Loucy (cell line): Measurements from ENCODE around the gene TTYH3.

Experiments used
- H2AFZ ChIP-seq: fragments of 200-600 bp; sonication (generic); 2 replicates; pipeline ENCODE4 v1.6.0; 2016; ENCODE audit warnings: antibody characterized with exemption, mild to moderate bottlenecking, low read length, moderate library complexity
- H3F3A ChIP-seq: fragments of 200-600 bp; 2 replicates; pipeline ENCODE4 v1.6.0; 2016; ENCODE audit warnings: antibody characterized with exemption, low read depth, mild to moderate bottlenecking
- H3K27me3 ChIP-seq: fragments of 200-600 bp; sonication (generic); 2 replicates; pipeline ENCODE4 v1.6.1; 2014; ENCODE audit warnings: low read length, mild to moderate bottlenecking; ENCODE audit not compliant: insufficient read depth, poor library complexity, severe bottlenecking
- H3K36me3 ChIP-seq: fragments of 200-600 bp; sonication (generic); 2 replicates; pipeline ENCODE4 v1.6.1; 2016; ENCODE audit warnings: low read length; ENCODE audit not compliant: insufficient read depth
- H3K4me1 ChIP-seq: fragments of 200-600 bp; sonication (generic); 2 replicates; pipeline ENCODE4 v1.5.1; 2014; ENCODE audit warnings: low read length, mild to moderate bottlenecking; ENCODE audit not compliant: insufficient read depth, poor library complexity, severe bottlenecking
- H3K4me2 ChIP-seq: fragments of 200-600 bp; sonication (generic); 2 replicates; pipeline ENCODE4 v1.6.0; 2014; ENCODE audit warnings: antibody characterized with exemption, low read length, low read depth, mild to moderate bottlenecking; ENCODE audit not compliant: poor library complexity, severe bottlenecking
- H3K4me3 ChIP-seq: fragments of 200-600 bp; sonication (generic); 2 replicates; pipeline ENCODE4 v1.5.1; 2014; ENCODE audit warnings: low read length, mild to moderate bottlenecking, mixed read lengths; ENCODE audit not compliant: poor library complexity, severe bottlenecking
- H3K79me2 ChIP-seq: fragments of 200-600 bp; sonication (generic); 2 replicates; pipeline ENCODE4 v1.6.1; 2014; ENCODE audit warnings: low read length; ENCODE audit not compliant: insufficient read depth
- H3K9ac ChIP-seq: fragments of 200-600 bp; sonication (generic); 2 replicates; pipeline ENCODE4 v1.6.0; 2014; ENCODE audit warnings: mild to moderate bottlenecking, low read depth, low read length, moderate library complexity; ENCODE audit not compliant: poor library complexity, severe bottlenecking
- H3K9me2 ChIP-seq: fragments of 200-600 bp; sonication (generic); replicated peaks from 2 replicates; pipeline ENCODE4 v1.6.1; 2016; ENCODE audit warnings: low read depth, low read length, mixed read lengths
- H3K9me3 ChIP-seq: fragments of 200-600 bp; sonication (generic); 2 replicates; pipeline ENCODE4 v1.6.1; 2014; ENCODE audit warnings: mild to moderate bottlenecking, antibody characterized with exemption, low read length, low read depth; ENCODE audit not compliant: insufficient read depth
- H4K20me1 ChIP-seq: fragments of 200-600 bp; sonication (generic); 2 replicates; pipeline ENCODE4 v1.6.0; 2014; ENCODE audit warnings: antibody characterized with exemption, low read length, mild to moderate bottlenecking; ENCODE audit not compliant: insufficient read depth, poor library complexity, severe bottlenecking
- EZH2phosphoT487 ChIP-seq: fragments of 200-600 bp; IDR thresholded peaks from 2 replicates; pipeline ENCODE4 v1.6.1; 2018; ENCODE audit warnings: antibody characterized with exemption, mild to moderate bottlenecking, moderate library complexity, borderline replicate concordance
- TF ChIP-seq, protein P1 (sequence below): fragments of 200-600 bp; sonication (generic); conservative IDR thresholded peaks from 2 replicates; pipeline ENCODE4 v1.5.1; 2014; ENCODE audit warnings: mild to moderate bottlenecking, antibody characterized with exemption, low read length

The TTYH3 gene

DNA sequence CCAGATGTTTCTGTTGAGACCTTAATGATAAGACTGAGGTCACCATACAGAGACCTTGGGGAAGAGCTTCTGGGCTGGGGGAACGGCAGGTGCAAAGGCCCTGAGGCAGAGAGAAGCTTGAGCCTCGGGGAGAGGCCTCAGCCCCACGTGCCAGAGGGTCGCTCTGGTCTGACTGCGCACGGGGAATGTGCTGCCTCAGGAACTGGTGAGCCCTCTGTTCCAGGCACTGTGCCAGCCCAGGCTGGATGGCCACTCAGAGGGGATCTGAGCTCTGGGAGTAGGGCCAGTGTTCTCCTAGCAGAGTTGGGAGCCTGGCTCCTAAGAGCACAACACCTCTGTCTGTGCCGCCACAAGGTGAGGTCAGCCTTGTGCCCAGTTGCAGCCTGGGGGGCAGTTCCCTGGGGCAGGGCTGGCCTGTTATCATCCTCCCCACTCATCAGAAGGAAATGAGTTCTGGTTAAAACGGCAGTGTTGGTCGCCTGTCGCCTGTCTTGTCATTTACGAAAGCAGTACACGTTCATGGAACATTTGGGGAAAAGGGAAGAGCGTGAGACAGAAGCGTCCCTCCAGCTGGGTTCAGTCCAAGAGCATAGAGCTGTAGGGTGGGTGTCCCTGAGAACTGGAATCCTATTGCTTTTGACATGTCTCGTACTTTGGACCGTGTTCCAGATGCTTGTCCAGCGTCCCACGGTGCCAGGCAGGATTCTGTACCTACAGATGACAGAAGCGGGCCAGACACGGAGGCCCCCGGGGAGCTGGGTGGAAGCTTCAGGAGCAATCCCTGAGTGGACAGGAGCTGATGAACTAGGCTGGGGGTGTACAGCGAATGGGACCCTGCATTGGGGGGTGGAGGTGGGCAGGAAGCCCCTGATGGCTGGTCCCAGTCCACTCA, 4.3 kb downstream of the TTYH3 start:
- Histone ChIP-seq H3K79me2 (peaks cover 91% of the 10 kb centered on the region), H3K4me2 (peak overlapping the region; percentile 86), H3K9me2 (no peaks in the 10 kb centered on the region), H3K27me3 (no peaks in the 10 kb centered on the region), H3K36me3 (no peaks in the 10 kb centered on the region), H3K4me3 (peak overlapping the region; percentile 90), H4K20me1 (peaks cover 85% of the 10 kb centered on the region), H3K4me1 (peaks cover 29% of the 10 kb centered on the region), H3K9ac (no peak overlapping the region), H3K9me3 (no peaks in the 10 kb centered on the region), H2AFZ (no peak overlapping the region), H3F3A (no peaks in the 10 kb centered on the region)
- TF ChIP-seq, protein P1, sequence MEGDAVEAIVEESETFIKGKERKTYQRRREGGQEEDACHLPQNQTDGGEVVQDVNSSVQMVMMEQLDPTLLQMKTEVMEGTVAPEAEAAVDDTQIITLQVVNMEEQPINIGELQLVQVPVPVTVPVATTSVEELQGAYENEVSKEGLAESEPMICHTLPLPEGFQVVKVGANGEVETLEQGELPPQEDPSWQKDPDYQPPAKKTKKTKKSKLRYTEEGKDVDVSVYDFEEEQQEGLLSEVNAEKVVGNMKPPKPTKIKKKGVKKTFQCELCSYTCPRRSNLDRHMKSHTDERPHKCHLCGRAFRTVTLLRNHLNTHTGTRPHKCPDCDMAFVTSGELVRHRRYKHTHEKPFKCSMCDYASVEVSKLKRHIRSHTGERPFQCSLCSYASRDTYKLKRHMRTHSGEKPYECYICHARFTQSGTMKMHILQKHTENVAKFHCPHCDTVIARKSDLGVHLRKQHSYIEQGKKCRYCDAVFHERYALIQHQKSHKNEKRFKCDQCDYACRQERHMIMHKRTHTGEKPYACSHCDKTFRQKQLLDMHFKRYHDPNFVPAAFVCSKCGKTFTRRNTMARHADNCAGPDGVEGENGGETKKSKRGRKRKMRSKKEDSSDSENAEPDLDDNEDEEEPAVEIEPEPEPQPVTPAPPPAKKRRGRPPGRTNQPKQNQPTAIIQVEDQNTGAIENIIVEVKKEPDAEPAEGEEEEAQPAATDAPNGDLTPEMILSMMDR, result no peak
- no peak for TF ChIP-seq EZH2phosphoT487

DNA sequence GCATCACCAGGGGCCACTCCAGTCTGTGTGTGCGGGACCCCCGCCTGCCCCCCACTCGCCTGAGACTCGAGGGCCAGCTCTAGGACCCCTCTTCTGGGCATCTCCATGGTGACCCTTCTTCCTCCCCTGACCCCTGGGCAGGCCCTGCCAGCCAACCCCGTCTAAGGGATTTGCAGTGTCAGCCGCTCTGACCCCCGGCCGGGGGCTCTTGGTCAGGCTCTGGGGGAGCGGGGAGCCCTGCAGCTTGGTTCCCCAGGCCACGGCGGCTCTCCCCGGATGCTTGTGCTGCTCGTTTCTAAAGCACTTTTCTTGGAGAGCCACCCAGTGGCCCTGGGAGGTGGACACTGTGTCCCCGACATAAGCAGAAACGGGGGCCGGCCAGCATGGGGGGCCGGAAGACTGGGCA, 5.3 kb downstream of the TTYH3 start:
- H3K79me2 ChIP-seq, result peaks cover 97% of the 10 kb centered on the region
- H3K4me2 ChIP-seq, result peak overlapping the region; percentile 86
- H4K20me1 ChIP-seq, result peaks cover 85% of the 10 kb centered on the region
- TF ChIP-seq, protein P1, result no peak
- TF ChIP-seq EZH2phosphoT487, result no peak
- no peaks in the 10 kb centered on the region for H3K36me3 ChIP-seq
- no peak overlapping the region for H2AFZ ChIP-seq
- no peak overlapping the region for H3K4me3 ChIP-seq
- no peaks in the 10 kb centered on the region for H3K9me2 ChIP-seq
- H3K9ac ChIP-seq, result no peak overlapping the region
- no peaks in the 10 kb centered on the region for H3F3A ChIP-seq
- no peaks in the 10 kb centered on the region for H3K9me3 ChIP-seq
- H3K4me1 ChIP-seq, result peaks cover 27% of the 10 kb centered on the region
- H3K27me3 ChIP-seq, result no peaks in the 10 kb centered on the region

DNA sequence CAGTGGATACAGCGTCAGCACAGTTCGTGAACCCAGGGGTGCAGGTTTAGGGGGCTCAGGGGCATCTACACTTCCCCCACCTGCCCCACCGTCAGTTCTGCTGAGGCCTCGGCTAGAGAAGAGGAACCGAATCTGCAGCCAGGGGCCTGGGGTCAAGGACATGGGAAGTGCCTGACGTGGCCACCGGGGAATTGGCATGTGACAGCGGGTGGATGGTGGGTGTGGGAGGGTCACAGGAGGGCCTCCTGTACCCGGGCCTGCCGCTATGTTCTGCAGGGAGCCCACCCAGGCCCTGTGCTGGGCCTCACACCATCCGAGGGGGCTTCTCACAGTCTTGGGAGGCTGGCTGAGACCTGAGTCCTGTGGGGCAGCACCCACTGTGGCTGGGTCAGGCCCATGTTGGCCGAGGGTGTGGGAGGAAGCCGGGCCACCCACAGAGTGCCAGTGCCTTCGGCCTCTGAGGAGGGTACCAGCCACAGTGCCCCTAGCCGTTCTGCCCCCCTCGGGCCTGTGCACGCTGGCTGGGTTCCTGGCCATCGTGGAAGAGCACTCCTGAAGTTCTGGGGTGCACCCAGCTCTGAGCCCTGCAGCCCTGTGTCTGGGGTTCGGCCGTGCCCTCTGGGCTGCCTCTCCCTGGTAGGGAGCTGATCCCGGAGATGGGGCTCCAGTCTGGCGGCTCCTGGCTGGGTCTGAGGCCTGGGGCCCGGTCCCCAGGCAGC, 5.9 kb downstream of the TTYH3 start:
- peaks cover 27% of the 10 kb centered on the region for H3K4me1 ChIP-seq
- H4K20me1 ChIP-seq, result peaks cover 80% of the 10 kb centered on the region
- H3K4me3 ChIP-seq, result no peak overlapping the region
- no peaks in the 10 kb centered on the region for H3K36me3 ChIP-seq
- peaks cover 91% of the 10 kb centered on the region for H3K79me2 ChIP-seq
- no peak overlapping the region for H2AFZ ChIP-seq
- no peaks in the 10 kb centered on the region for H3K9me3 ChIP-seq
- H3K9ac ChIP-seq, result no peak overlapping the region
- no peaks in the 10 kb centered on the region for H3F3A ChIP-seq
- H3K9me2 ChIP-seq, result no peaks in the 10 kb centered on the region
- TF ChIP-seq, protein P1, result no peak
- no peak overlapping the region for H3K4me2 ChIP-seq
- H3K27me3 ChIP-seq, result no peaks in the 10 kb centered on the region
